Neural cell (in vitro differentiated cells): Measurements from ENCODE around the gene TSKU.

ENCODE experiments used
- CTCF ChIP-seq: fragments of 450-650 bp; IDR thresholded peaks from 2 replicates; pipeline ENCODE4 v1.5.1; 2014; ENCODE audit warnings: antibody characterized with exemption, mild to moderate bottlenecking, moderate library complexity; ENCODE audit not compliant: poor library complexity, severe bottlenecking
- EP300 ChIP-seq: fragments of 450-650 bp; conservative IDR thresholded peaks from 2 replicates; pipeline ENCODE4 v1.6.1; 2014; ENCODE audit warnings: antibody characterized with exemption, mild to moderate bottlenecking, moderate library complexity; ENCODE audit not compliant: poor library complexity, severe bottlenecking
- MXI1 ChIP-seq: fragments of 450-650 bp; conservative IDR thresholded peaks from 2 replicates; pipeline ENCODE4 v1.6.1; 2014; ENCODE audit warnings: antibody characterized with exemption, mild to moderate bottlenecking; ENCODE audit not compliant: poor library complexity, severe bottlenecking
- POLR2AphosphoS5 ChIP-seq: IDR thresholded peaks from 2 replicates; pipeline ENCODE4 v1.6.1; 2012
- RAD21 ChIP-seq: fragments of 450-650 bp; conservative IDR thresholded peaks from 2 replicates; pipeline ENCODE4 v1.6.1; 2014; ENCODE audit warnings: antibody characterized with exemption, mild to moderate bottlenecking, moderate library complexity

DNA sequence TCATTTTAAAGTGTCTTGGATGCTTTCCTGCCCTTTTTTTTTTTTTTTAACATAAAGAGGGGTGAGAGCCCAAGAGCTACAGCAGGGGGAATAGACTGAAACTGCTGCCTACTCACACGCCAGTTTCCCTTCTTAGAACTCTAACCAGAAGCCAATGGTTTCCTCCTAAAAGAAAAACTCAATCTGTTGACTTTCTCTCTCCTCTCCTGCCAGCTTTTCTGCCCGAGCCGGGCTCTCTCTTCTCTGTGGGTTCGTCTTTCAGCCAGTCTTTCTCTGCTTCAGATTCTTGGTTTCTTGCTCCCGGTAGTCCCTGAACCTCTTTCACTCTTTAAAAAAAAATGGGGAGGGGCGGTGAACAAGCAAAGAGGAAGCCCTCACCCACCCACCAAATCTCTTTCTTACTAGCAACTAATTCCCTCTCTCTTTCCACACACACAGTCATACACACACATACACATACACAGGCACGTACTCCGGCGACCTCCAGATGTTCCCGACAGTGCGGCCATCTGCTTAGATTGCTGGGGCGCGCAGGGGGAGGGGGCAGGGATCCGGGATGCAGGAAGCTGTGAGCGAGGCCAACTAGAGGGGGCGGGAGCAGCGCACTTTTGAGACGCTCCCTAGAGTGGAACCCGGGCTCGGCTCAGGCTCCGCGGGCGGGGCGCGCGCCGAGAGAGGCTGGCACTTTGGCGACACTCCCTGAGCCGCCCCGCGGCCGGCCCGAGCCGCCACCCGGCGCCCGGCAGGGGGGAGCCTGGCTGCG, 444 bp upstream of the TSKU start:
- no peak for TF ChIP-seq POLR2AphosphoS5
- TF ChIP-seq MXI1: no peak
- TF ChIP-seq CTCF: no peak
- no peak for TF ChIP-seq RAD21
- TF ChIP-seq EP300: no peak
